ENCODE data around the gene PADI2.

PADI2 gene

GRCh38 chr1:17119076-17119772 is at the start of gene PADI2:
Gene PADI2 (minus strand): TSS chr1:17119451. CDS start chr1:17119371, 80 bp downstream.
- DNase-seq: peak; percentile 7

GRCh38 chr1:17168091-17168876 is 49.0 kb upstream of the PADI2 start:
- DNase-seq: no peak

GRCh38 chr1:17167786-17168090 is 48.5 kb upstream of the PADI2 start:
- DNase-seq: no peak

- DNase-seq: no peak
These were observed 48.0 kb upstream of the PADI2 start for GRCh38 chr1:17167041-17167785.

- no peak for DNase-seq
These were observed 46.6 kb upstream of the PADI2 start for GRCh38 chr1:17165823-17166222.

GRCh38 chr1:17163789-17164666 is 44.8 kb upstream of the PADI2 start:
- no peak for DNase-seq

GRCh38 chr1:17163371-17163770 is 44.1 kb upstream of the PADI2 start:
- no peak for DNase-seq

- no peak for DNase-seq
These were observed 43.7 kb upstream of the PADI2 start for GRCh38 chr1:17162941-17163340.

GRCh38 chr1:17161926-17162800 is 42.9 kb upstream of the PADI2 start:
- DNase-seq: no peak

GRCh38 chr1:17161137-17161740 is 42.0 kb upstream of the PADI2 start:
- no peak for DNase-seq

GRCh38 chr1:17158961-17159360 is 39.7 kb upstream of the PADI2 start:
- no peak for DNase-seq

- no peak for DNase-seq
These were observed 36.9 kb upstream of the PADI2 start for GRCh38 chr1:17156108-17156507.

- DNase-seq: no peak
These were observed 36.1 kb upstream of the PADI2 start for GRCh38 chr1:17155257-17155920.

- no peak for DNase-seq
These were observed 30.5 kb upstream of the PADI2 start for GRCh38 chr1:17149771-17150170.

- DNase-seq: no peak
These were observed 29.8 kb upstream of the PADI2 start for GRCh38 chr1:17148950-17149608.

- DNase-seq: no peak
These were observed 26.4 kb upstream of the PADI2 start for GRCh38 chr1:17145648-17146047.

- DNase-seq: no peak
These were observed 24.5 kb upstream of the PADI2 start for GRCh38 chr1:17143760-17144159.

GRCh38 chr1:17141441-17142197 is 22.4 kb upstream of the PADI2 start:
- DNase-seq: no peak

- no peak for DNase-seq
These were observed 21.0 kb upstream of the PADI2 start for GRCh38 chr1:17140279-17140678.
